H9 (cell line): ENCODE measurements around the gene STK32B. TPM values are rescaled to one million over a fixed set of nuclear protein-coding genes. Genes with fewer than 3 reads are reported as not detected.
A peak's percentile ranks its signal among the peaks of the same experiment; 100 is the strongest.

ENCODE experiments used
- DNase-seq: peaks from one replicate; pipeline ENCODE4 v3.0.0-alpha.2; 2017
- H2AFZ ChIP-seq: one replicate; pipeline ENCODE4 v1.6.1; 2013; ENCODE audit warnings: mild to moderate bottlenecking, low read length, control low read depth, moderate library complexity
- H2AK5ac ChIP-seq: 2 replicates; pipeline ENCODE4 v1.6.1; 2013; ENCODE audit warnings: low read length, control low read depth, mixed read lengths; ENCODE audit not compliant: insufficient read length
- H2BK120ac ChIP-seq: one replicate; pipeline ENCODE4 v1.6.1; 2013; ENCODE audit warnings: low read depth, mild to moderate bottlenecking, low read length, control low read depth, inconsistent platforms; ENCODE audit not compliant: poor library complexity, severe bottlenecking
- H2BK12ac ChIP-seq: 2 replicates; pipeline ENCODE4 v1.6.1; 2013; ENCODE audit warnings: low read length, control low read depth, mixed read lengths, low read depth; ENCODE audit not compliant: insufficient read length
- H2BK15ac ChIP-seq: 2 replicates; pipeline ENCODE4 v1.6.1; 2013; ENCODE audit warnings: low read depth, low read length, control low read depth
- H2BK20ac ChIP-seq: one replicate; pipeline ENCODE4 v1.6.1; 2013; ENCODE audit warnings: low read depth, mild to moderate bottlenecking, low read length, control low read depth, inconsistent platforms; ENCODE audit not compliant: poor library complexity, severe bottlenecking
- H2BK5ac ChIP-seq: 2 replicates; pipeline ENCODE4 v1.6.1; 2013; ENCODE audit warnings: low read length, control low read depth, mixed read lengths; ENCODE audit not compliant: insufficient read length
- H3K14ac ChIP-seq: 2 replicates; pipeline ENCODE4 v1.6.1; 2013; ENCODE audit warnings: low read length, control low read depth; ENCODE audit not compliant: insufficient read depth
- H3K18ac ChIP-seq: 2 replicates; pipeline ENCODE4 v1.6.1; 2013; ENCODE audit warnings: low read depth, mild to moderate bottlenecking, mixed read lengths, low read length, control low read depth; ENCODE audit not compliant: insufficient read length
- H3K23ac ChIP-seq: 2 replicates; pipeline ENCODE4 v1.6.1; 2013; ENCODE audit warnings: low read length, control low read depth, mixed read lengths, low read depth; ENCODE audit not compliant: insufficient read length
- H3K23me2 ChIP-seq: 2 replicates; pipeline ENCODE4 v1.6.1; 2013; ENCODE audit warnings: low read depth, mild to moderate bottlenecking, mixed read lengths, low read length, control low read depth; ENCODE audit not compliant: insufficient read length, poor library complexity, severe bottlenecking
- H3K27ac ChIP-seq: 2 replicates; pipeline ENCODE4 v1.5.1; 2013; ENCODE audit warnings: low read length, control low read depth, mixed read lengths, low read depth; ENCODE audit not compliant: insufficient read length
- H3K27me3 ChIP-seq: 2 replicates; pipeline ENCODE4 v1.6.1; 2013; ENCODE audit warnings: low read length, control low read depth, inconsistent platforms; ENCODE audit not compliant: insufficient read depth
- H3K4ac ChIP-seq: 2 replicates; pipeline ENCODE4 v1.6.1; 2013; ENCODE audit warnings: low read depth, mild to moderate bottlenecking, control low read depth, inconsistent platforms, low read length, moderate library complexity
- H3K4me1 ChIP-seq: 2 replicates; pipeline ENCODE4 v1.6.1; 2013; ENCODE audit warnings: low read length, control low read depth, inconsistent platforms; ENCODE audit not compliant: insufficient read depth
- H3K4me2 ChIP-seq: 2 replicates; pipeline ENCODE4 v1.6.1; 2013; ENCODE audit warnings: low read length, control low read depth, mixed read lengths; ENCODE audit not compliant: insufficient read length, insufficient read depth
- H3K56ac ChIP-seq: 2 replicates; pipeline ENCODE4 v1.6.1; 2013; ENCODE audit warnings: low read depth, mild to moderate bottlenecking, mixed read lengths, low read length, control low read depth; ENCODE audit not compliant: insufficient read length
- H3K79me1 ChIP-seq: 2 replicates; pipeline ENCODE4 v1.6.1; 2013; ENCODE audit warnings: low read depth, mild to moderate bottlenecking, moderate library complexity, low read length, control low read depth, inconsistent platforms; ENCODE audit not compliant: insufficient read depth, poor library complexity, severe bottlenecking
- H3K79me2 ChIP-seq: 2 replicates; pipeline ENCODE4 v1.6.1; 2013; ENCODE audit warnings: low read length, control low read depth, inconsistent platforms; ENCODE audit not compliant: insufficient read depth
- H3K9ac ChIP-seq: 2 replicates; pipeline ENCODE4 v1.6.1; 2013; ENCODE audit warnings: low read length, control low read depth, mixed read lengths; ENCODE audit not compliant: insufficient read length; ENCODE audit errors: extremely low read depth
- H3K9me3 ChIP-seq: one replicate; pipeline ENCODE4 v1.6.1; 2013; ENCODE audit warnings: low read depth, low read length, inconsistent platforms; ENCODE audit not compliant: control insufficient read depth
- H3T11ph ChIP-seq: one replicate; pipeline ENCODE4 v1.6.1; 2013; ENCODE audit warnings: mild to moderate bottlenecking, low read length, control low read depth, inconsistent platforms
- H4K20me1 ChIP-seq: one replicate; pipeline ENCODE4 v1.6.1; 2013; ENCODE audit not compliant: control insufficient read depth, insufficient read length, insufficient read depth
- H4K5ac ChIP-seq: 2 replicates; pipeline ENCODE4 v1.6.1; 2013; ENCODE audit warnings: low read depth, mild to moderate bottlenecking, mixed read lengths, low read length, control low read depth; ENCODE audit not compliant: insufficient read length
- H4K8ac ChIP-seq: replicated peaks from 2 replicates; pipeline ENCODE4 v1.6.1; 2013; ENCODE audit warnings: low read length, control low read depth, mixed read lengths, low read depth; ENCODE audit not compliant: insufficient read length
- H4K91ac ChIP-seq: 2 replicates; pipeline ENCODE4 v1.6.1; 2013; ENCODE audit warnings: low read depth, mild to moderate bottlenecking, moderate library complexity, mixed read lengths, low read length, control low read depth; ENCODE audit not compliant: insufficient read length
- H3K27ac Mint-ChIP-seq, 3 experiments: 2 replicates in 2 of 3; 3 replicates in 1 of 3; pipeline ENCODE4 v1.8.0; 2020 to 2021; ENCODE audit warnings: mixed read lengths in 3 of 3, mild to moderate bottlenecking in 1 of 3, moderate library complexity in 1 of 3
- H3K27me3 Mint-ChIP-seq: 2 replicates; pipeline ENCODE4 v1.8.0; 2021; ENCODE audit warnings: low read depth, mild to moderate bottlenecking, moderate library complexity, mixed read lengths
- H3K36me3 Mint-ChIP-seq, 3 experiments: 2 replicates in 2 of 3; 3 replicates in 1 of 3; pipeline ENCODE4 v1.8.0; 2020 to 2021; ENCODE audit warnings: low read depth in 3 of 3, mixed read lengths in 3 of 3; ENCODE audit not compliant: insufficient read depth in 1 of 3
- H3K4me1 Mint-ChIP-seq, 2 experiments: 2 replicates each; pipeline ENCODE4 v1.8.0; 2020; ENCODE audit warnings: mixed read lengths in 2 of 2
- H3K4me3 Mint-ChIP-seq, 2 experiments: 2 replicates in 1 of 2; 3 replicates in 1 of 2; pipeline ENCODE4 v1.8.0; 2020 to 2021; ENCODE audit warnings: mild to moderate bottlenecking in 2 of 2, mixed read lengths in 2 of 2, moderate library complexity in 1 of 2
- H3K9me3 Mint-ChIP-seq, 2 experiments: 2 replicates in 1 of 2; 3 replicates in 1 of 2; pipeline ENCODE4 v1.8.0; 2020; ENCODE audit warnings: mild to moderate bottlenecking in 2 of 2, mixed read lengths in 2 of 2, moderate library complexity in 1 of 2
- WGBS: extraction: QIAGEN DNeasy Blood & Tissue Kit; methylation state at CpG from one replicate; pipeline ENCODE4 v1.1.7; 2013; ENCODE audit warnings: missing lambda C conversion rate, low lambda C conversion rate, mixed read lengths; ENCODE audit not compliant: insufficient read length; ENCODE audit errors: extremely low coverage; 5-methylcytosine and 5-hydroxymethylcytosine counted together
- total RNA-seq: library from RNA; stranded (reverse); gene quantifications from 2 replicates; pipeline ENCODE4 v1.2.1, GENCODE V29; 2021
- TF ChIP-seq, protein P1 (sequence below): fragments of 200-600 bp; sonication (generic); conservative IDR thresholded peaks from 3 replicates; pipeline ENCODE4 v1.8.0; 2021; ENCODE audit warnings: antibody characterized with exemption, mild to moderate bottlenecking

STK32B gene
- total RNA-seq, 1 experiment from 2014 or later = 1.0 TPM

DNA sequence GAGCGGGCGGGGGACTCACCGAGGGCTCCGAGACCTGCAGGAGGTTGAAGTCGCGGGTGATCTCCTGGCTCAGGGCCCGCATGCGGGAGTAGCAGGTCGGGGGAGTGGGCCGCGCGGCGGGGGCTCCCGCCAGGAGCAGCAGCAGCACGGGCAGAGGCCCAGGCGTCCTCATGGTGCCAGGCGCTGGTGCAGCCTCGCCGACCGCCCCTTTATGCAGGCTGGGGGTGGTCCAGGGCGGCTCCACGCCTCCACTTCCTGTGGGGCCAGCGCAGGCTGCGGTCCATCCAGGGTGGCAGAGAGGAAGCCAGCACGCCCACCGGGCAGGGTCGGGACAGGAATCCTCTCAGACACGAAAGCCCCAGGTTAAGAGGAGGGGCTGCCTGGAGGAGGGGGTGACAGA lies 32.0 kb upstream of the STK32B start, which contains the start of gene CYTL1:
TSS of gene CYTL1 (minus strand) at position 185 of the 400 bp plus-strand sequence. CDS start at position 172, 13 bp downstream.
- Histone ChIP-seq H3K4me1 (no peaks in the 10 kb centered on the region), H3K18ac (peak within 1 kb of the TSS; percentile 35), H3K4ac (no peak within 1 kb of the TSS), H2BK5ac (no peak within 1 kb of the TSS), H3K79me1 (no peaks in the 10 kb centered on the region), H3K27ac (no peak within 1 kb of the TSS), H2BK15ac (no peak within 1 kb of the TSS; the same call in 1 of the 2 replicates), H2AK5ac (no peak within 1 kb of the TSS), H4K5ac (no peak within 1 kb of the TSS), H2AFZ (no peak within 1 kb of the TSS), H2BK120ac (no peak within 1 kb of the TSS), H4K20me1 (no peaks in the 10 kb centered on the region), H4K8ac (no peak within 1 kb of the TSS), H3K56ac (no peak within 1 kb of the TSS), H3T11ph (no peak within 1 kb of the TSS), H3K14ac (no peak within 1 kb of the TSS; the same call in 1 of the 2 replicates), H3K79me2 (0 out of 2 replicates have a peak, but pooled peaks cover 1% of the 10 kb centered on the region), H2BK12ac (no peak within 1 kb of the TSS), H3K27me3 (peaks cover 6% of the 10 kb centered on the region; the same call in 1 of the 2 replicates), H3K23me2 (no peaks in the 10 kb centered on the region), H3K9me3 (no peaks in the 10 kb centered on the region), H4K91ac (no peak within 1 kb of the TSS), H3K9ac (no peak within 1 kb of the TSS), H3K4me2 (peak within 1 kb of the TSS; percentile 56), H3K23ac (no peak within 1 kb of the TSS), H2BK20ac (no peak within 1 kb of the TSS)
- WGBS = no CpG with 5 or more reads among the region's 28 CpGs
- Mint-ChIP-seq H3K36me3 (no peaks in the 10 kb centered on the region), H3K4me1 (peaks cover 12 to 15% of the 10 kb centered on the region in 2 experiments), H3K4me3 (peak within 1 kb of the TSS; percentile 43 to 47; a peak in 4 of 5 replicates), H3K27ac (peak within 1 kb of the TSS in 2 of 3 experiments; percentile 69 to 70; a peak in 1 of 7 replicates), H3K9me3 (no peaks in the 10 kb centered on the region; a peak in 2 of 5 replicates), H3K27me3 (peaks cover 38% of the 10 kb centered on the region)
- TF ChIP-seq, protein P1, sequence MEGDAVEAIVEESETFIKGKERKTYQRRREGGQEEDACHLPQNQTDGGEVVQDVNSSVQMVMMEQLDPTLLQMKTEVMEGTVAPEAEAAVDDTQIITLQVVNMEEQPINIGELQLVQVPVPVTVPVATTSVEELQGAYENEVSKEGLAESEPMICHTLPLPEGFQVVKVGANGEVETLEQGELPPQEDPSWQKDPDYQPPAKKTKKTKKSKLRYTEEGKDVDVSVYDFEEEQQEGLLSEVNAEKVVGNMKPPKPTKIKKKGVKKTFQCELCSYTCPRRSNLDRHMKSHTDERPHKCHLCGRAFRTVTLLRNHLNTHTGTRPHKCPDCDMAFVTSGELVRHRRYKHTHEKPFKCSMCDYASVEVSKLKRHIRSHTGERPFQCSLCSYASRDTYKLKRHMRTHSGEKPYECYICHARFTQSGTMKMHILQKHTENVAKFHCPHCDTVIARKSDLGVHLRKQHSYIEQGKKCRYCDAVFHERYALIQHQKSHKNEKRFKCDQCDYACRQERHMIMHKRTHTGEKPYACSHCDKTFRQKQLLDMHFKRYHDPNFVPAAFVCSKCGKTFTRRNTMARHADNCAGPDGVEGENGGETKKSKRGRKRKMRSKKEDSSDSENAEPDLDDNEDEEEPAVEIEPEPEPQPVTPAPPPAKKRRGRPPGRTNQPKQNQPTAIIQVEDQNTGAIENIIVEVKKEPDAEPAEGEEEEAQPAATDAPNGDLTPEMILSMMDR = no peak
- peak; percentile 73 for DNase-seq
